SK-N-SH treated with all-trans-retinoic acid at 6 μM for 48 hours (cell line): ENCODE data around the gene TSSK6.

Source experiments
- ESRRG ChIP-seq: fragments of 250-450 bp; sonication (Bioruptor Pico); IDR thresholded peaks from 2 replicates; pipeline ENCODE4 v1.6.1; 2021; ENCODE audit warnings: mild to moderate bottlenecking
- OSR1 ChIP-seq: fragments of 250-450 bp; sonication (Bioruptor Pico); IDR thresholded peaks from 2 replicates; pipeline ENCODE4 v1.8.0; 2022; ENCODE audit warnings: moderate library complexity, mild to moderate bottlenecking, inconsistent platforms
- POU6F1 ChIP-seq: fragments of 250-450 bp; sonication (Bioruptor Pico); IDR thresholded peaks from 2 replicates; pipeline ENCODE4 v1.8.0; 2021; ENCODE audit warnings: low read depth, mild to moderate bottlenecking, moderate library complexity, borderline replicate concordance
- TOX ChIP-seq: fragments of 250-450 bp; sonication (Bioruptor Pico); IDR thresholded peaks from 2 replicates; pipeline ENCODE4 v1.8.0; 2021; ENCODE audit warnings: mild to moderate bottlenecking, moderate library complexity, borderline replicate concordance
- TSHZ2 ChIP-seq: fragments of 250-450 bp; sonication (Bioruptor Pico); IDR thresholded peaks from 2 replicates; pipeline ENCODE4 v1.5.0; 2020; ENCODE audit warnings: mild to moderate bottlenecking, moderate library complexity
- ZFP3 ChIP-seq: fragments of 250-450 bp; sonication (Bioruptor Pico); IDR thresholded peaks from 2 replicates; pipeline ENCODE4 v1.5.0; 2020; ENCODE audit warnings: mild to moderate bottlenecking, moderate library complexity
- ZFP30 ChIP-seq: fragments of 450-650 bp; formaldehyde crosslinking; IDR thresholded peaks from 2 replicates; pipeline ENCODE4 v1.5.0; 2022; ENCODE audit warnings: mild to moderate bottlenecking, moderate library complexity
- TF ChIP-seq, protein P1 (sequence below): fragments of 250-450 bp; sonication (Bioruptor Pico); IDR thresholded peaks from 2 replicates; pipeline ENCODE4 v1.5.1; 2020; ENCODE audit warnings: low read depth, mild to moderate bottlenecking, moderate library complexity
- TF ChIP-seq, protein P2 (sequence below): fragments of 250-450 bp; sonication (Bioruptor Pico); IDR thresholded peaks from 2 replicates; pipeline ENCODE4 v1.5.1; 2021; ENCODE audit warnings: mild to moderate bottlenecking, moderate library complexity

- no peak for TF ChIP-seq TSHZ2
- TF ChIP-seq ESRRG (CRISPR knock-in tag): no peak
- TF ChIP-seq, protein P1, sequence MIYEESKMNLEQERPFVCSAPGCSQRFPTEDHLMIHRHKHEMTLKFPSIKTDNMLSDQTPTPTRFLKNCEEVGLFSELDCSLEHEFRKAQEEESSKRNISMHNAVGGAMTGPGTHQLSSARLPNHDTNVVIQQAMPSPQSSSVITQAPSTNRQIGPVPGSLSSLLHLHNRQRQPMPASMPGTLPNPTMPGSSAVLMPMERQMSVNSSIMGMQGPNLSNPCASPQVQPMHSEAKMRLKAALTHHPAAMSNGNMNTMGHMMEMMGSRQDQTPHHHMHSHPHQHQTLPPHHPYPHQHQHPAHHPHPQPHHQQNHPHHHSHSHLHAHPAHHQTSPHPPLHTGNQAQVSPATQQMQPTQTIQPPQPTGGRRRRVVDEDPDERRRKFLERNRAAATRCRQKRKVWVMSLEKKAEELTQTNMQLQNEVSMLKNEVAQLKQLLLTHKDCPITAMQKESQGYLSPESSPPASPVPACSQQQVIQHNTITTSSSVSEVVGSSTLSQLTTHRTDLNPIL (CRISPR knock-in tag): no peak
- no peak for TF ChIP-seq ZFP3 (CRISPR knock-in tag)
- TF ChIP-seq OSR1: no peak
- TF ChIP-seq POU6F1: no peak
- TF ChIP-seq ZFP30 (CRISPR knock-in tag): no peak
- TF ChIP-seq TOX: no peak
- TF ChIP-seq, protein P2, sequence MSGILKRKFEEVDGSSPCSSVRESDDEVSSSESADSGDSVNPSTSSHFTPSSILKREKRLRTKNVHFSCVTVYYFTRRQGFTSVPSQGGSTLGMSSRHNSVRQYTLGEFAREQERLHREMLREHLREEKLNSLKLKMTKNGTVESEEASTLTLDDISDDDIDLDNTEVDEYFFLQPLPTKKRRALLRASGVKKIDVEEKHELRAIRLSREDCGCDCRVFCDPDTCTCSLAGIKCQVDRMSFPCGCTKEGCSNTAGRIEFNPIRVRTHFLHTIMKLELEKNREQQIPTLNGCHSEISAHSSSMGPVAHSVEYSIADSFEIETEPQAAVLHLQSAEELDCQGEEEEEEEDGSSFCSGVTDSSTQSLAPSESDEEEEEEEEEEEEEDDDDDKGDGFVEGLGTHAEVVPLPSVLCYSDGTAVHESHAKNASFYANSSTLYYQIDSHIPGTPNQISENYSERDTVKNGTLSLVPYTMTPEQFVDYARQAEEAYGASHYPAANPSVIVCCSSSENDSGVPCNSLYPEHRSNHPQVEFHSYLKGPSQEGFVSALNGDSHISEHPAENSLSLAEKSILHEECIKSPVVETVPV: no peak
Measured at GRCh38 chr19:19470579-19470978, 44.8 kb downstream of the TSSK6 start.
